Epithelial cell of proximal tubule (primary cell): ENCODE data around the gene ZFR. TPM values are rescaled to one million over a fixed set of nuclear protein-coding genes. Genes with fewer than 3 reads are reported as not detected.

Experiments used
- DNase-seq: peaks from one replicate; pipeline ENCODE4 v3.0.0-alpha.2; 2011; ENCODE audit warnings: low read depth
- H3K4me3 ChIP-seq: 2 replicates; pipeline ENCODE4 v1.5.1; 2011; ENCODE audit warnings: low read depth, mild to moderate bottlenecking, low read length
- CTCF ChIP-seq: conservative IDR thresholded peaks from 2 replicates; pipeline ENCODE4 v1.5.1; 2012; ENCODE audit warnings: low read depth, mild to moderate bottlenecking, low read length
- total RNA-seq: library from RNA; depleted of rRNA; stranded (reverse); fragments of >200 nt; gene quantifications from 2 replicates; pipeline ENCODE4 v1.2.3, GENCODE V29; 2015

Gene ZFR
- total RNA-seq, 1 donor from 2014 or later: 38.6 TPM

- no peak overlapping the region for H3K4me3 ChIP-seq
- TF ChIP-seq CTCF: no peak
- DNase-seq: no peak
Measured at GRCh38 chr5:32353420-32353819, 91.1 kb downstream of the ZFR start.

DNA sequence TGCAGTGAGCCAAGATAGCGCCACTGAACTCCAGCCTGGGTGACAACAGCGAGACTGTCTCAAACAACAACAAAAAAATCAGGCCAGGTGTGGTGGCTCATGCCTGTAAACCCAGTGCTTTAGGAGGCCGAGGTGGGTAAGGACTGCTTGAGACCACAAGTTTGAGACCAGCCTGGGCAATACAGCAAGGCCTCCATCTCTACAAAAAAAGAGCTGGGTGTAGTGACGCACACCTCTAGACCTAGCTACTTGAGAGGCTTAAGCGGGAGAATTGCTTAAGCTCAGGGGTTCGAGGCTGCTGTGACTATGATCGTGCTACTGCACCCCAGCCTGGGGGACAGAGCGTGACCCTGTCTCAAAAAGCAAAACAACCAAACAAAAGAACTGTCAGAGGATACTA is 91.9 kb downstream of the ZFR start:
- no peak for TF ChIP-seq CTCF
- DNase-seq: no peak

DNA sequence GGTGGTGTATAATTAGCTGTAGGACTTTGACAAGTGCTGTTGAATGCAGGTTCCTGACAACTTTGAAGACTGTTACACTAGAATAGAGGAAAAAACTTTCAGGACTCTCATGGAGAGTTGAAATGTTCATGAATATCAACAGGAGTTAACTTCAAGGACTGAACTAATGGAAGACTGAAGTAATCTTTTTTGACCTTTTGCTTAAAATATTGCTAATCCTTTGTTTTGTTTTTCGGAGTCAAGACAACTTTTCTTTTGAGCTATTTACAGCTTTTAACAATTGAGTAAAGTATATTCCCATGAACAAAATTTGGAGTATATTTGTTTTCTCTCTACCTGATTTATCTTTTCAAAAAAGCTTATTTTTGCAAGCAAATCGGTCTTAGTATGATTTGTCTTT is 97.7 kb downstream of the ZFR start:
- TF ChIP-seq CTCF: no peak
- no peak for DNase-seq
- H3K4me3 ChIP-seq: no peak overlapping the region

More for the DNA sequence above, 91.9 kb downstream of the ZFR start:
- no peak overlapping the region for H3K4me3 ChIP-seq

GRCh38 chr5:32343058-32343672 is 101.4 kb downstream of the ZFR start:
- no peak for TF ChIP-seq CTCF
- H3K4me3 ChIP-seq: no peak overlapping the region
- no peak for DNase-seq

GRCh38 chr5:32342656-32343055 is 101.9 kb downstream of the ZFR start:
- TF ChIP-seq CTCF: no peak
- DNase-seq: no peak
- no peak overlapping the region for H3K4me3 ChIP-seq

DNA sequence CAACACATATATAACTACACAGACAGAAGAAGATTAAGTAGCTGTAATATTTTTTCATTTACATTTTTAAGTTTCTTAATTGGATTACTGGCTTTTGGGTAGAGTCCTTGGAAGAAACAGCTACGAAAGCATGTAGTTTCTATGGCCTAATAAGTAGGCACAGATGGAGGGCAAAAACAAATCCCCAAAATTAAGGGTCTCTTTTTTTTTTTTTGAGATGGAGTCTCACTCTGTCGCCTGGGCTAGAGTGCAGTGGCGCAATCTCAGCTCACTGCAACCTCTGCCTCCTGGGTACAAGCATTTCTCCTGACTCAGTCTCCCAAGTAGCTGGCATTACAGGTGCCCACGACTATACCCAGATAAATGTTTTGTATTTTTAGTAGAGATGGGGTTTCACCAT is 104.7 kb downstream of the ZFR start:
- no peak for TF ChIP-seq CTCF
- no peak overlapping the region for H3K4me3 ChIP-seq
- DNase-seq: no peak

DNA sequence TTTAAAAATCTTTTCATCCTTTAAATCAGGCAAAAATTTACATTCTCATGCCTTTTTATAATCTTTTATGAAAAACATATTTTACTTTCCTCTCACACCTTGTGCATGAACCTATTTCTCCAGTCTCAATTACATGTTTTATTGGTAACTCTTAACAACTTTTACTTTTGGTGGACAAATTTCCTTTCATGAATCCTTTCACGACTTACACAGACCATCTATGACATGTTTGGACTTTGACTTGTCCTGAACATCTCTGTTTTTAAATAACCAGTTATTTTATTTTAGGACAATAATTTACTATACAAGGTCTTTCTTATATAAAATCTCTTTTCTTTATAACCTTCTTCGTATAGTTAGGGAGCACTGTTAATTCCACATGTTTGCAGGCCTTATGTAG is 105.3 kb downstream of the ZFR start:
- no peak for TF ChIP-seq CTCF
- DNase-seq: no peak
- no peak overlapping the region for H3K4me3 ChIP-seq
